COLO668 (cell line): Measurements from ENCODE around the gene C2CD3.
"Not testable (repeated sequence)": the region's sequence is repeated elsewhere in the genome, so short reads cannot be mapped to it uniquely, and the experiment has no call there.

Source experiments
- DNase-seq: peaks from one replicate; lab custom pipeline; 2025; ENCODE audit not compliant: unreplicated experiment; lab: John Stamatoyannopoulos, UW

Gene C2CD3

GRCh38 chr11:74168838-74169237 lies 2.0 kb downstream of the C2CD3 start:
- DNase-seq: no peak

GRCh38 chr11:74162681-74163467 lies 7.9 kb downstream of the C2CD3 start:
- no peak for DNase-seq

- no peak for DNase-seq
Measured at GRCh38 chr11:74159642-74160041, 11.2 kb downstream of the C2CD3 start.

GRCh38 chr11:74157169-74157568 lies 13.6 kb downstream of the C2CD3 start:
- DNase-seq: no peak

- no peak for DNase-seq
Measured at GRCh38 chr11:74154620-74155281, 16.1 kb downstream of the C2CD3 start.

- DNase-seq: no peak
Measured at GRCh38 chr11:74153224-74153623, 17.6 kb downstream of the C2CD3 start.

GRCh38 chr11:74147199-74147929 lies 23.4 kb downstream of the C2CD3 start:
- DNase-seq: no peak

- no peak for DNase-seq
Measured at GRCh38 chr11:74144592-74144991, 26.2 kb downstream of the C2CD3 start.

- no peak for DNase-seq
Measured at GRCh38 chr11:74142624-74143023, 28.2 kb downstream of the C2CD3 start.

- DNase-seq: no peak
Measured at GRCh38 chr11:74141908-74142307, 28.9 kb downstream of the C2CD3 start.

GRCh38 chr11:74141241-74141695 lies 29.5 kb downstream of the C2CD3 start:
- no peak for DNase-seq

- not testable (repeated sequence) for DNase-seq
Measured at GRCh38 chr11:74139919-74140431, 30.8 kb downstream of the C2CD3 start.

GRCh38 chr11:74139151-74139918 lies 31.5 kb downstream of the C2CD3 start:
- DNase-seq: no peak

- DNase-seq: no peak
Measured at GRCh38 chr11:74138572-74138971, 32.2 kb downstream of the C2CD3 start.

- no peak for DNase-seq
Measured at GRCh38 chr11:74138021-74138420, 32.8 kb downstream of the C2CD3 start.

GRCh38 chr11:74135127-74135840 lies 35.5 kb downstream of the C2CD3 start:
- no peak for DNase-seq

GRCh38 chr11:74134661-74135060 lies 36.1 kb downstream of the C2CD3 start:
- DNase-seq: no peak

- DNase-seq: no peak
Measured at GRCh38 chr11:74133436-74133835, 37.4 kb downstream of the C2CD3 start.

- DNase-seq: no peak
Measured at GRCh38 chr11:74132833-74133232, 38.0 kb downstream of the C2CD3 start.

- DNase-seq: not testable (repeated sequence)
Measured at GRCh38 chr11:74129121-74129520, 41.7 kb downstream of the C2CD3 start.
